NCI-H524 (cell line): Measurements from ENCODE around the gene LRIT3.

Experiments
- DNase-seq, 2 experiments: peaks; one replicate each; lab custom pipeline; 2025; lab: John Stamatoyannopoulos, UW

LRIT3 gene

GRCh38 chr4:109847896-109848442, at the start of gene LRIT3:
LRIT3 (plus strand) TSS chr4:109848107; CDS start chr4:109848202, 95 bp downstream.
- no peak for DNase-seq

GRCh38 chr4:109798866-109799265, 49.0 kb upstream of the LRIT3 start:
- DNase-seq = no peak

- no peak for DNase-seq
Observed at GRCh38 chr4:109801099-109801789, 46.7 kb upstream of the LRIT3 start.

- DNase-seq = no peak
Observed at GRCh38 chr4:109801895-109802319, 46.0 kb upstream of the LRIT3 start, which contains the start of gene CFI. CFI (minus strand) TSS chr4:109801999; CDS start chr4:109801971, 28 bp downstream.

- peak in 1 of 2 experiments; percentile 52 for DNase-seq
Observed at GRCh38 chr4:109803924-109804571, 43.9 kb upstream of the LRIT3 start.

- no peak for DNase-seq
Observed at GRCh38 chr4:109809655-109810054, 38.3 kb upstream of the LRIT3 start.

- no peak for DNase-seq
Observed at GRCh38 chr4:109810552-109811387, 37.1 kb upstream of the LRIT3 start.

- no peak for DNase-seq
Observed at GRCh38 chr4:109811707-109812106, 36.2 kb upstream of the LRIT3 start.

GRCh38 chr4:109815151-109816081, 32.5 kb upstream of the LRIT3 start, which contains the start of gene GAR1:
GAR1 (plus strand) TSS chr4:109815762; CDS start chr4:109816165, 403 bp downstream.
- peak; percentile 53 to 80 for DNase-seq

- no peak for DNase-seq
Observed at GRCh38 chr4:109816082-109816442, 31.8 kb upstream of the LRIT3 start.

- DNase-seq = no peak
Observed at GRCh38 chr4:109816894-109817293, 31.0 kb upstream of the LRIT3 start.

GRCh38 chr4:109818268-109818667, 29.6 kb upstream of the LRIT3 start:
- DNase-seq = no peak

- peak in 1 of 2 experiments; percentile 6 for DNase-seq
Observed at GRCh38 chr4:109820563-109820962, 27.3 kb upstream of the LRIT3 start.

- no peak for DNase-seq
Observed at GRCh38 chr4:109821185-109821584, 26.7 kb upstream of the LRIT3 start.

GRCh38 chr4:109826719-109827118, 21.2 kb upstream of the LRIT3 start:
- DNase-seq = peak in 1 of 2 experiments; percentile 0

GRCh38 chr4:109827672-109828071, 20.2 kb upstream of the LRIT3 start, which contains the start of gene RRH:
RRH (plus strand) TSS chr4:109827972; CDS start chr4:109828028, 56 bp downstream.
- no peak for DNase-seq

- DNase-seq = no peak
Observed at GRCh38 chr4:109833756-109834155, 14.2 kb upstream of the LRIT3 start.

GRCh38 chr4:109836985-109837384, 10.9 kb upstream of the LRIT3 start:
- no peak for DNase-seq

GRCh38 chr4:109846395-109847098, 1.4 kb upstream of the LRIT3 start:
- no peak for DNase-seq

GRCh38 chr4:109848501-109848900, 594 bp downstream of the LRIT3 start:
- no peak for DNase-seq
